Peyer's patch (tissue), 4 donors: ENCODE results near the gene IQCE. TPM values are rescaled to one million over a fixed set of nuclear protein-coding genes. Genes with fewer than 3 reads are reported as not detected.
A peak's percentile ranks its signal among the peaks of the same experiment; 100 is the strongest.

Experiments
- DNase-seq, 3 donors: peaks; one replicate each; pipeline ENCODE4 v3.0.0-alpha.2; 2017 to 2019
- H3K27ac ChIP-seq, 4 donors: fragments of 200-600 bp; sonication (generic); one replicate each; pipeline ENCODE4 v1.5.1; 2016 to 2019
- H3K27me3 ChIP-seq, 2 donors: fragments of 200-600 bp; sonication (generic); one replicate each; pipeline ENCODE4 v1.5.1; 2019
- H3K36me3 ChIP-seq, 3 donors: fragments of 200-600 bp; sonication (generic); one replicate each; pipeline ENCODE4 v1.5.1; 2016 to 2019
- H3K4me1 ChIP-seq, 4 donors: fragments of 200-600 bp; sonication (generic); one replicate each; pipeline ENCODE4 v1.5.1; 2016 to 2019
- H3K4me3 ChIP-seq, 4 donors: fragments of 200-600 bp; sonication (generic); 1 replicate in 3 of 4; 2 replicates in 1 of 4; pipeline ENCODE4 v1.5.1; 2016 to 2019; ENCODE audit warnings: mild to moderate bottlenecking in 1 of 4
- H3K9me3 ChIP-seq, 4 donors: fragments of 200-600 bp; sonication (generic); one replicate each; pipeline ENCODE4 v1.5.1; 2016 to 2019; ENCODE audit warnings: mild to moderate bottlenecking in 1 of 4
- CTCF ChIP-seq, 6 experiments: fragments of 450-650 bp in 4 of 6; fragments of 200-600 bp in 2 of 6; sonication (generic) in 1 of 6; IDR thresholded peaks; one replicate each; pipeline ENCODE4 v1.5.1; 2017 to 2019; ENCODE audit warnings: antibody characterized with exemption in 6 of 6, mild to moderate bottlenecking in 3 of 6, moderate library complexity in 1 of 6
- POLR2A ChIP-seq, 2 donors: fragments of 450-650 bp; IDR thresholded peaks; one replicate each; pipeline ENCODE4 v1.5.1; 2017; ENCODE audit warnings: antibody characterized with exemption in 2 of 2, mild to moderate bottlenecking in 2 of 2, moderate library complexity in 2 of 2
- total RNA-seq, 4 donors: library from RNA; depleted of rRNA; stranded (reverse); fragments of >200 nt; gene quantifications; one replicate each; pipeline ENCODE4 v1.1.0, GENCODE V29; 2016

The IQCE gene
- total RNA-seq, 4 donors from 2014 or later = 30.0 to 159 (median 72.2) TPM

GRCh38 chr7:2659556-2660358 is 101.0 kb downstream of the IQCE start:
- Histone ChIP-seq H3K4me1 (peaks cover 0 to 7% (median 0%) of the 10 kb centered on the region in 4 donors), H3K4me3 (no peak overlapping the region), H3K27me3 (no peaks in the 10 kb centered on the region), H3K36me3 (peaks cover 0 to 59% (median 0%) of the 10 kb centered on the region in 3 donors), H3K9me3 (no peaks in the 10 kb centered on the region), H3K27ac (no peak overlapping the region)
- TF ChIP-seq POLR2A (IDR thresholded peaks at IDR 0.05) (no peak), CTCF (IDR thresholded peaks at IDR 0.05) (no peak)
- no peak for DNase-seq

- DNase-seq = no peak
- TF ChIP-seq CTCF (IDR thresholded peaks at IDR 0.05) = peak in 2 of 6 experiments; percentile 6 to 10
- no peak for TF ChIP-seq POLR2A (IDR thresholded peaks at IDR 0.05)
- Histone ChIP-seq H3K36me3 (peaks cover 0 to 59% (median 0%) of the 10 kb centered on the region in 3 donors), H3K4me1 (peaks cover 0 to 11% (median 0%) of the 10 kb centered on the region in 4 donors), H3K27me3 (no peaks in the 10 kb centered on the region), H3K4me3 (no peak overlapping the region), H3K9me3 (no peaks in the 10 kb centered on the region), H3K27ac (no peak overlapping the region)
Measured at GRCh38 chr7:2660359-2661095, 101.7 kb downstream of the IQCE start.

GRCh38 chr7:2661096-2661449 is 102.3 kb downstream of the IQCE start:
- Histone ChIP-seq H3K27me3 (no peaks in the 10 kb centered on the region), H3K27ac (no peak overlapping the region), H3K36me3 (peaks cover 0 to 55% (median 0%) of the 10 kb centered on the region in 3 donors), H3K4me1 (peaks cover 0 to 16% (median 0%) of the 10 kb centered on the region in 4 donors), H3K9me3 (no peaks in the 10 kb centered on the region), H3K4me3 (no peak overlapping the region)
- no peak for TF ChIP-seq CTCF (IDR thresholded peaks at IDR 0.05)
- TF ChIP-seq POLR2A (IDR thresholded peaks at IDR 0.05) = no peak
- DNase-seq = no peak

GRCh38 chr7:2661602-2662272 is 103.0 kb downstream of the IQCE start:
- peaks cover 0 to 48% (median 0%) of the 10 kb centered on the region in 3 donors for H3K36me3 ChIP-seq
- DNase-seq = no peak
- no peak overlapping the region for H3K4me3 ChIP-seq
- peaks cover 0 to 23% (median 0%) of the 10 kb centered on the region in 4 donors for H3K4me1 ChIP-seq
- TF ChIP-seq POLR2A (IDR thresholded peaks at IDR 0.05) = no peak
- TF ChIP-seq CTCF (IDR thresholded peaks at IDR 0.05) = peak in 3 of 6 experiments; percentile 18 to 31 (median 29)
- H3K9me3 ChIP-seq = no peaks in the 10 kb centered on the region
- H3K27ac ChIP-seq = no peak overlapping the region
- H3K27me3 ChIP-seq = no peaks in the 10 kb centered on the region

GRCh38 chr7:2662273-2663120 is 103.7 kb downstream of the IQCE start:
- no peak overlapping the region for H3K27ac ChIP-seq
- peaks cover 0 to 26% (median 0%) of the 10 kb centered on the region in 4 donors for H3K4me1 ChIP-seq
- no peak for DNase-seq
- no peaks in the 10 kb centered on the region for H3K9me3 ChIP-seq
- peaks cover 0 to 42% (median 0%) of the 10 kb centered on the region in 3 donors for H3K36me3 ChIP-seq
- H3K27me3 ChIP-seq = no peaks in the 10 kb centered on the region
- TF ChIP-seq CTCF (IDR thresholded peaks at IDR 0.05) (no peak), POLR2A (IDR thresholded peaks at IDR 0.05) (no peak)
- H3K4me3 ChIP-seq = no peak overlapping the region
